ENCODE results near the gene RTP3. TPM values are rescaled to one million over a fixed set of nuclear protein-coding genes. Genes with fewer than 3 reads are reported as not detected.
A peak's percentile ranks its signal among the peaks of the same experiment; 100 is the strongest.

RTP3 gene
- total and polyA plus RNA-seq, 4 donors, result not detected

DNA sequence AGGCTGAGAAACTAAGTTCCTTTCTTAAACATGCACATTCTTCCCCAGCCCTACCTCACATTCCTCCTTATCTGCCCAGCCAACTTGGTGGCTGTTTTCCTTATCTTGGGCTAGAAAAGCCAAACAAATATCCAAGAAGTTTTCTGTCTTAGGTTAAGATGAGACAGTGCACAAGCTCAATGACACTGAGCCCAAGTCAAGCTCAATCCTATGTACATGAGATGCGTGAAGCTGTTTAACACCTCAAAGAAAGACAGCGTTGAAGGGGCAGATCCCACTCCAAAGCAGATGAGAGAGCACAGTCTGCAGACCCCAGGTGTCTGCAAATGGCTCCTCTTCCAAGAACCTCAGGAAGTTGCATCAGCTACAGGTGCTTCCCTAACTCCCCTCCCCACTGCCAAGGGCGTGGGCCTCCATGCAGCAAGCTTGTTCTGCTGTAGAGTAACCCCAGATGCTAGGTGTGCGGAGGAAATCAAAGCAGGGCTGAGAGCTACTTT, 51.7 kb downstream of the RTP3 start:
- no peaks in the 10 kb centered on the region for H3K36me3 ChIP-seq (ENCODE audit: control insufficient read depth in 4 of 4, insufficient read depth in 4 of 4, low read length in 4 of 4)
- ATAC-seq (ENCODE audit: insufficient read depth, low FRiP score) (no peak), DNase-seq (no peak)
- H3K27ac ChIP-seq (ENCODE audit: low read depth in 1 of 2, low read length in 1 of 2), result peak overlapping the region in 1 of 2 donors; percentile 18
- TF ChIP-seq, protein P1, sequence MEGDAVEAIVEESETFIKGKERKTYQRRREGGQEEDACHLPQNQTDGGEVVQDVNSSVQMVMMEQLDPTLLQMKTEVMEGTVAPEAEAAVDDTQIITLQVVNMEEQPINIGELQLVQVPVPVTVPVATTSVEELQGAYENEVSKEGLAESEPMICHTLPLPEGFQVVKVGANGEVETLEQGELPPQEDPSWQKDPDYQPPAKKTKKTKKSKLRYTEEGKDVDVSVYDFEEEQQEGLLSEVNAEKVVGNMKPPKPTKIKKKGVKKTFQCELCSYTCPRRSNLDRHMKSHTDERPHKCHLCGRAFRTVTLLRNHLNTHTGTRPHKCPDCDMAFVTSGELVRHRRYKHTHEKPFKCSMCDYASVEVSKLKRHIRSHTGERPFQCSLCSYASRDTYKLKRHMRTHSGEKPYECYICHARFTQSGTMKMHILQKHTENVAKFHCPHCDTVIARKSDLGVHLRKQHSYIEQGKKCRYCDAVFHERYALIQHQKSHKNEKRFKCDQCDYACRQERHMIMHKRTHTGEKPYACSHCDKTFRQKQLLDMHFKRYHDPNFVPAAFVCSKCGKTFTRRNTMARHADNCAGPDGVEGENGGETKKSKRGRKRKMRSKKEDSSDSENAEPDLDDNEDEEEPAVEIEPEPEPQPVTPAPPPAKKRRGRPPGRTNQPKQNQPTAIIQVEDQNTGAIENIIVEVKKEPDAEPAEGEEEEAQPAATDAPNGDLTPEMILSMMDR (IDR thresholded peaks at IDR 0.05; ENCODE audit: control extremely low read depth, extremely low read depth), result no peak
- H3K4me3 ChIP-seq, result no peak overlapping the region
- H3K9me3 ChIP-seq (ENCODE audit: control insufficient read depth in 4 of 4, insufficient read depth in 3 of 4, low read length in 3 of 4), result no peaks in the 10 kb centered on the region
- no peaks in the 10 kb centered on the region for H3K27me3 ChIP-seq (ENCODE audit: control insufficient read depth in 3 of 3, insufficient read depth in 3 of 3, low read length in 2 of 3)
- 53 to 60% methylated on average over 4 of the region's 4 CpGs for WGBS, 2 donors
- no peak overlapping the region for H3K9ac ChIP-seq (ENCODE audit: insufficient read depth in 1 of 2, low read length in 2 of 2)
- peaks cover 0 to 5% (median 0%) of the 10 kb centered on the region in 5 donors for H3K4me1 ChIP-seq (ENCODE audit: control insufficient read depth in 5 of 5, insufficient read depth in 5 of 5, low read length in 5 of 5)

GRCh38 chr3:46549989-46550388, 52.2 kb downstream of the RTP3 start:
- no peak overlapping the region for H3K4me3 ChIP-seq
- no peak for ATAC-seq (ENCODE audit: insufficient read depth, low FRiP score)
- H3K4me1 ChIP-seq (ENCODE audit: control insufficient read depth in 5 of 5, insufficient read depth in 5 of 5, low read length in 5 of 5), result peaks cover 0 to 5% (median 0%) of the 10 kb centered on the region in 5 donors
- no peaks in the 10 kb centered on the region for H3K36me3 ChIP-seq (ENCODE audit: control insufficient read depth in 4 of 4, insufficient read depth in 4 of 4, low read length in 4 of 4)
- no peak overlapping the region for H3K9ac ChIP-seq (ENCODE audit: insufficient read depth in 1 of 2, low read length in 2 of 2)
- 30 to 68% methylated on average over 1 of the region's 1 CpG for WGBS, 2 donors
- no peaks in the 10 kb centered on the region for H3K9me3 ChIP-seq (ENCODE audit: control insufficient read depth in 4 of 4, insufficient read depth in 3 of 4, low read length in 3 of 4)
- no peak for DNase-seq
- TF ChIP-seq, protein P1 (IDR thresholded peaks at IDR 0.05; ENCODE audit: control extremely low read depth, extremely low read depth), result no peak
- H3K27me3 ChIP-seq (ENCODE audit: control insufficient read depth in 3 of 3, insufficient read depth in 3 of 3, low read length in 2 of 3), result no peaks in the 10 kb centered on the region
- H3K27ac ChIP-seq (ENCODE audit: low read depth in 1 of 2, low read length in 1 of 2), result no peak overlapping the region

Other genes with a start within 250 kb of the RTP3 start
- 1 to 10 TPM; 8.0 to 8.8 TPM for gene CCR2, start 143.9 kb upstream of the RTP3 start, total RNA-seq
- 10 to 100 TPM in 1 of 2 donors, 1 to 10 TPM in 1; 1.7 to 21.2 TPM for gene CCR2, start 143.9 kb upstream of the RTP3 start, polyA plus RNA-seq
- 1 to 10 TPM; 2.2 to 4.4 TPM for gene CCR5, start 127.0 kb upstream of the RTP3 start, total RNA-seq
- gene CCR5, start 127.0 kb upstream of the RTP3 start, polyA plus RNA-seq, result 10 to 100 TPM in 1 of 2 donors, 1 to 10 TPM in 1; 2.9 to 16.6 TPM
- gene CCRL2, start 90.7 kb upstream of the RTP3 start, total RNA-seq, result 10 to 100 TPM; 18.9 to 20.6 TPM
- 10 to 100 TPM; 11.0 to 95.9 TPM for gene CCRL2, start 90.7 kb upstream of the RTP3 start, polyA plus RNA-seq
- 100 to 1,000 TPM; 102 to 188 TPM for gene LTF, start 33.1 kb upstream of the RTP3 start, total RNA-seq
- 10 to 100 TPM; 12.9 to 99.4 TPM for gene LTF, start 33.1 kb upstream of the RTP3 start, polyA plus RNA-seq
- gene LRRC2, start 68.3 kb downstream of the RTP3 start, total RNA-seq, result 1 to 10 TPM; 1.1 to 3.1 TPM
- gene LRRC2, start 68.3 kb downstream of the RTP3 start, polyA plus RNA-seq, result under 1 TPM; 0.09 to 0.39 TPM
- gene FAM240A, start 114.5 kb downstream of the RTP3 start, total RNA-seq, result not detected
- not detected for gene FAM240A, start 114.5 kb downstream of the RTP3 start, polyA plus RNA-seq
- 10 to 100 TPM; 44.2 to 53.6 TPM for gene ALS2CL, start 195.7 kb downstream of the RTP3 start, total RNA-seq
- 10 to 100 TPM; 23.6 to 58.5 TPM for gene ALS2CL, start 195.7 kb downstream of the RTP3 start, polyA plus RNA-seq
- under 1 TPM; 0.52 to 0.63 TPM for gene TMIE, start 203.4 kb downstream of the RTP3 start, total RNA-seq
- under 1 TPM; 0.32 to 0.71 TPM for gene TMIE, start 203.4 kb downstream of the RTP3 start, polyA plus RNA-seq
- gene PRSS50, start 219.9 kb downstream of the RTP3 start, total RNA-seq, result 1 to 10 TPM in 1 of 2 donors, under 1 TPM in 1; 0.46 to 2.2 TPM
- under 1 TPM; 0.08 to 0.16 TPM for gene PRSS50, start 219.9 kb downstream of the RTP3 start, polyA plus RNA-seq